ENCODE measurements around the gene SMIM10L2A. TPM values are rescaled to one million over a fixed set of nuclear protein-coding genes. Genes with fewer than 3 reads are reported as not detected.
"Not testable (repeated sequence)": the region's sequence is repeated elsewhere in the genome, so short reads cannot be mapped to it uniquely, and the experiment has no call there.

Gene SMIM10L2A
- total and polyA plus RNA-seq, 9 donors, result 1.6 to 2.8 (median 2.1) TPM

- no peak for DNase-seq
- no peak overlapping the region for H3K4me3 ChIP-seq (ENCODE audit: low read length)
- peaks cover 6% of the 10 kb centered on the region for H3K27me3 ChIP-seq (ENCODE audit: control insufficient read depth, insufficient read depth, low read length)
- no peaks in the 10 kb centered on the region for H3K36me3 ChIP-seq (ENCODE audit: control insufficient read depth, insufficient read depth, low read length)
- WGBS (ENCODE audit: insufficient coverage), result 100% methylated on average over 2 of the region's 12 CpGs
- H3K4me1 ChIP-seq (ENCODE audit: control insufficient read depth, insufficient read depth, low read length), result no peaks in the 10 kb centered on the region
- H3K27ac ChIP-seq (ENCODE audit: low read length), result no peak overlapping the region
- peaks cover 2% of the 10 kb centered on the region for H3K9me3 ChIP-seq (replicated peaks; ENCODE audit: control insufficient read depth, low read depth, low read length)
Observed at GRCh38 chrX:135420831-135421230, 913 bp upstream of the SMIM10L2A start.

DNA sequence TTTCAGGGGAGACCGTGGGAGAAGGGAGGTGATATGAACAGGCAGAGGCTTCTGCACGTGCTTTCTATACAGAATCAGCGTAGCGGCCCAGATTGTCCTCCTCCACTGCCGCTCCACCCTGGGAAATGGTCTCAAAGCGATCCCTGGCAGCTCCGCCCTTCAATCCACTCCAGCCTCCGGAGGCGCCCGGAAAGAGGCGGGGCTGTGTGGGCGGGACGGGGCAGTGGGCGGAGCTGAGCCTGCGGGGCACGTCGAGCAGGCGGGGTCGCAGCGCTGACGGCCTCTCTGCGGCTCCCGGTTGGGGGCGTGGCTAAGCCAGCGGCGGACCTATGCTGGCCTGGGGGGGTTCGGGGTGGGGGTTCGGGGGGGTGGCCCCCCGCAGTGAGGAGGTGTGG is 210 bp upstream of the SMIM10L2A start:
- Histone ChIP-seq H3K27ac (ENCODE audit: low read length) (no peak overlapping the region), H3K36me3 (ENCODE audit: control insufficient read depth, insufficient read depth, low read length) (no peaks in the 10 kb centered on the region), H3K4me1 (ENCODE audit: control insufficient read depth, insufficient read depth, low read length) (no peaks in the 10 kb centered on the region), H3K9me3 (replicated peaks; ENCODE audit: control insufficient read depth, low read depth, low read length) (no peaks in the 10 kb centered on the region), H3K4me3 (ENCODE audit: low read length) (peak overlapping the region; percentile 25), H3K27me3 (ENCODE audit: control insufficient read depth, insufficient read depth, low read length) (peaks cover 7% of the 10 kb centered on the region)
- DNase-seq, result peak; percentile 87
- WGBS (ENCODE audit: insufficient coverage), result 41% methylated on average over 8 of the region's 29 CpGs

GRCh38 chrX:135422810-135423168 is 1.0 kb downstream of the SMIM10L2A start:
- not testable (repeated sequence) for H3K36me3 ChIP-seq (ENCODE audit: control insufficient read depth, insufficient read depth, low read length); H3K27me3 ChIP-seq (ENCODE audit: control insufficient read depth, insufficient read depth, low read length); DNase-seq; H3K4me3 ChIP-seq (ENCODE audit: low read length); H3K9me3 ChIP-seq (replicated peaks; ENCODE audit: control insufficient read depth, low read depth, low read length); H3K27ac ChIP-seq (ENCODE audit: low read length); H3K4me1 ChIP-seq (ENCODE audit: control insufficient read depth, insufficient read depth, low read length)
- 89% methylated on average over 3 of the region's 10 CpGs for WGBS (ENCODE audit: insufficient coverage)

DNA sequence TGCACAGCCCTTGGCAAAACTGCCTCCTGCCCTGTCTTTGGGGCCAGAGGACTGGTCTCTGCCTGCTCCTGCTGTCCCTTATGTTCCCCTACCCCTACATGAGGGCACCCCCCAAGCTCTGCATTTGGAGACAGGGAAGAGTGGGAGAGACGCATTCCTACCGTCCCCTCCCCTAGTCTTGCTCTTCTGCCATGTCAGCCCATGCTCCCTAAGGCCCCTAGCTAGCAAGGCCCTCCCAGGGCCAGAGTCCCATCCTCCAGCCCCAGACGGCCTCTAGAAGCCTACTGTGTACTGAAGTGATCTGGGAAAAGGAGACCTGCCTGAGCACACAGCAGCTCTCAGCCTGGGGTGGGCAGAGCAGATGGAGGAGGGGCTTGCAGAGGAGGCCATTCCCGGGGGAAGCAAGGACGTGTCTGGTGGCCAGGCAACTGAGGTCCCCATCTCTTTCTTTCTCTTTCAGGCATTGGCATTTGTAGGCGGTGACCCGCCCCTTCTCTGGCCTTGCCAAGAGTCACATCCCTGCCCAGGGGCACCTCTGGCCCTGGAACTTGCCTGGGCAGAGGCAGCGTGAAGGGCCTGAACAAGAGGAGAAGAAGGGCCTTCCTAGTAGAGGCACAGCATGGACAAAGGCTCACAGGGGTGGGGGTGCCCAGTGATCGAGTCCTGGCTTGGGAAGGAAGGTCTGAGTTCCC is 1.6 kb downstream of the SMIM10L2A start:
- H3K9me3 ChIP-seq (replicated peaks; ENCODE audit: control insufficient read depth, low read depth, low read length); H3K27me3 ChIP-seq (ENCODE audit: control insufficient read depth, insufficient read depth, low read length); H3K27ac ChIP-seq (ENCODE audit: low read length); H3K4me1 ChIP-seq (ENCODE audit: control insufficient read depth, insufficient read depth, low read length); H3K4me3 ChIP-seq (ENCODE audit: low read length); DNase-seq; H3K36me3 ChIP-seq (ENCODE audit: control insufficient read depth, insufficient read depth, low read length): not testable (repeated sequence)
- 70% methylated on average over 4 of the region's 9 CpGs for WGBS (ENCODE audit: insufficient coverage)

- no peak for DNase-seq
- H3K4me3 ChIP-seq (ENCODE audit: low read length), result no peak overlapping the region
- 89% methylated on average over 9 of the region's 9 CpGs for WGBS (ENCODE audit: insufficient coverage)
- H3K9me3 ChIP-seq (replicated peaks; ENCODE audit: control insufficient read depth, low read depth, low read length), result no peaks in the 10 kb centered on the region
- H3K4me1 ChIP-seq (ENCODE audit: control insufficient read depth, insufficient read depth, low read length), result no peaks in the 10 kb centered on the region
- H3K27me3 ChIP-seq (ENCODE audit: control insufficient read depth, insufficient read depth, low read length), result peaks cover 10% of the 10 kb centered on the region
- no peak overlapping the region for H3K27ac ChIP-seq (ENCODE audit: low read length)
- H3K36me3 ChIP-seq (ENCODE audit: control insufficient read depth, insufficient read depth, low read length), result no peaks in the 10 kb centered on the region
Observed at GRCh38 chrX:135424469-135424868, 2.7 kb downstream of the SMIM10L2A start.

DNA sequence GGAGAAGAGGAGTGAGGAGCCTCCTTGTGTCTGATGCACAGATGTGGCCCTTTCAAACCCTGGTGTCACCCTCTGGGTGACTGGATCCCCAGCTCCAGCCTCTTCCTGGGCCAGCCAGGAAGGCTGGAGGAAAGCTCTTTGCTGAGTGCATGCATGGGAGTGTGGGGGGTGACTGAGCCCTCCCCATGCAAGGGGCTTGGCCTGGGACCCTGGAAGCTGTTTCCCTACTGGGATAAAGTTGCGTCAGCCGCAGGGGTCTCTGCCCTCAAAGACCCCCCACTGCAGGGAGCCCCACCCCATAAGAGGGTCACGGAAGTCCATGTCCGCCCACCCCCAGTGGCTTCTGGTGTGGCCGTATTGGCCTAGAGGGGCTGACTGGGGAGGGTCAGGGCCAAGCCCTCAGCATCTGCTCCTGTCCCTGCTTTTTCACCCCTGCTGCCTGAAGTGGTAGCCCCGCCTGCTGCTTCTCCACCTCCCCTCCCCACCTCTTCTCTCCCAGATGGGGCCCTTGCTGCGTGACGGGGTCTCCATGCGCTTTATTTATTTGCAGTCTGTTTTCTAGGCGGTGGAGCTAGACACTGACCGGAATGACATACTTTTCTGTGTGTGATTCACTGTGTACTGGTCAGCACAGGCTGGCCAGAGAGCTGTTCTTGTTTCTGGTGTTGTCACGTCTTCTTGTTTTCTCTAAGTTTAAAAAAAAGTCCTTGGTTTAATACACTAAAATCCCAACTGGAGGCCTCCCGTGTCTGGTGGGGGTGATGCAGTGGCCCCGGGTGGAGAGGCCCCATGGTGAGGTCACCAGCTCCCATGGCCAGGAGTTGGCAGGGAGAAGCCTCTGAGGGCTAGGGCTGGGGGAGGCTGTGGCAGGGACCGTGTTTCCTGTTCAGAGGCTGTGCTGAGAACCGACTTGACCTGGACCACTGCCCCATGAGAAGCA is 3.6 kb downstream of the SMIM10L2A start:
- no peak overlapping the region for H3K27ac ChIP-seq (ENCODE audit: low read length)
- no peak overlapping the region for H3K4me3 ChIP-seq (ENCODE audit: low read length)
- H3K36me3 ChIP-seq (ENCODE audit: control insufficient read depth, insufficient read depth, low read length), result no peaks in the 10 kb centered on the region
- 43% methylated on average over 9 of the region's 16 CpGs for WGBS (ENCODE audit: insufficient coverage)
- H3K9me3 ChIP-seq (replicated peaks; ENCODE audit: control insufficient read depth, low read depth, low read length), result no peaks in the 10 kb centered on the region
- H3K4me1 ChIP-seq (ENCODE audit: control insufficient read depth, insufficient read depth, low read length), result no peaks in the 10 kb centered on the region
- DNase-seq, result peak; percentile 23
- H3K27me3 ChIP-seq (ENCODE audit: control insufficient read depth, insufficient read depth, low read length), result peaks cover 10% of the 10 kb centered on the region

- Histone ChIP-seq H3K27me3 (ENCODE audit: control insufficient read depth, insufficient read depth, low read length) (peaks cover 10% of the 10 kb centered on the region), H3K9me3 (replicated peaks; ENCODE audit: control insufficient read depth, low read depth, low read length) (no peaks in the 10 kb centered on the region), H3K4me3 (ENCODE audit: low read length) (no peak overlapping the region), H3K36me3 (ENCODE audit: control insufficient read depth, insufficient read depth, low read length) (no peaks in the 10 kb centered on the region), H3K4me1 (ENCODE audit: control insufficient read depth, insufficient read depth, low read length) (no peaks in the 10 kb centered on the region), H3K27ac (ENCODE audit: low read length) (no peak overlapping the region)
- no peak for DNase-seq
- WGBS (ENCODE audit: insufficient coverage), result no CpG with 5 or more reads among the region's 1 CpG
Observed at GRCh38 chrX:135429429-135429828, 7.7 kb downstream of the SMIM10L2A start.

DNA sequence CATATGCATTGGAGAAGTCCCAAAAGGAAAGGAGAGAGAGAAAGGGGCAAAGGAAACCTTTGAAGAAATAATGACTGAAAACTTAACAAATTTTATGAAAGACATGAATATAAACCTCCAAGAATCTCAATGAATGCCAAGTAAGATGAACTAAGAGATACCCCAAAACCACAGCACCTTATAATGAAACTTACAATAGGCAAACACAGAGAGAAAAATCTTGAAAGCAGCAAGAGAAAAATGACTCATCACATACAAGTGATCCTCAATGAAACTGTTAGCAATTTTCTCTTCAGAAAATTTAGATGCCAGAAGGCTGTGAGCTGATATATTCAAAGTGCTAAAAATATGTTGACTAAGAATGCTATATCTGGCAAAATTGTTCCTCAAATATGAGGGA is 10.1 kb downstream of the SMIM10L2A start:
- peaks cover 5% of the 10 kb centered on the region for H3K27me3 ChIP-seq (ENCODE audit: control insufficient read depth, insufficient read depth, low read length)
- H3K9me3 ChIP-seq (replicated peaks; ENCODE audit: control insufficient read depth, low read depth, low read length), result no peaks in the 10 kb centered on the region
- DNase-seq, result no peak
- H3K27ac ChIP-seq (ENCODE audit: low read length), result no peak overlapping the region
- no peak overlapping the region for H3K4me3 ChIP-seq (ENCODE audit: low read length)
- H3K4me1 ChIP-seq (ENCODE audit: control insufficient read depth, insufficient read depth, low read length), result no peaks in the 10 kb centered on the region
- no peaks in the 10 kb centered on the region for H3K36me3 ChIP-seq (ENCODE audit: control insufficient read depth, insufficient read depth, low read length)

- Histone ChIP-seq H3K27me3 (ENCODE audit: control insufficient read depth, insufficient read depth, low read length) (peaks cover 5% of the 10 kb centered on the region), H3K27ac (ENCODE audit: low read length) (no peak overlapping the region), H3K4me3 (ENCODE audit: low read length) (no peak overlapping the region), H3K9me3 (replicated peaks; ENCODE audit: control insufficient read depth, low read depth, low read length) (no peaks in the 10 kb centered on the region), H3K4me1 (ENCODE audit: control insufficient read depth, insufficient read depth, low read length) (no peaks in the 10 kb centered on the region), H3K36me3 (ENCODE audit: control insufficient read depth, insufficient read depth, low read length) (no peaks in the 10 kb centered on the region)
- no peak for DNase-seq
- WGBS (ENCODE audit: insufficient coverage), result 53% methylated on average over 10 of the region's 13 CpGs
Observed at GRCh38 chrX:135432453-135432852, 10.7 kb downstream of the SMIM10L2A start.

DNA sequence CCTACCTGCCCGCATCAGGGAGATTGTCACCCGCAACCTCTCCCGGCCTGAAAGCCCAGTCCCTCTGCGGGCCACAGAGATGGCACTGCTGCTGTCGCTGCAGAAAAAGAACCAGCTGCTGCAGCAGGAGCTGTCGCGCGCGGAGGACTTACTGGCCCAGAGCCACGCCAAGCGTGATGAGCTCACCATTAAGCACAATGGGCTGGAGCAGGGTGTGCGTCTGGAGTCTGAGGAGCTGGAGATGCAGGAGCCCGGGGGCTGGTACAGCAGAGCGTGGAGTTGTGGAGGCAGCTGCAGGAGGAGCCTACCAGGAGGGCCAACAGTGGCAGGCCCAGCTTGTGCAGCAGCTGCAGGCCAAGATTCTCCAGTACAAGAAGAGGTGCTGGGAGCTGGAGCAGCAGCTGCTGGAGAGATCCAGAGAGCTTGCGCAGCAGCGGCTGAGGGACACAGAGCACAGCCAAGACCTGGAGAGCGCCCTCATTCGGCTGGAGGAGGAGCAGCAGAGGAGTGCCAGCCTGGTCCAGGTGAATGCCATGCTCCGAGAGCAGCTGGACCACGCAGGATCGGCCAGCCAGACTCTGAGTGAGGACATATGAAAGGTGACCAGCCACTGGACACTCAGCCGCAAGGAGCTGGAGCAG is 11.3 kb downstream of the SMIM10L2A start:
- WGBS (ENCODE audit: insufficient coverage), result 72% methylated on average over 22 of the region's 22 CpGs
- DNase-seq, result peak; percentile 11
- H3K4me3 ChIP-seq (ENCODE audit: low read length), result no peak overlapping the region

More for the DNA sequence above, 11.3 kb downstream of the SMIM10L2A start:
- Histone ChIP-seq H3K4me1 (ENCODE audit: control insufficient read depth, insufficient read depth, low read length) (no peaks in the 10 kb centered on the region), H3K9me3 (replicated peaks; ENCODE audit: control insufficient read depth, low read depth, low read length) (no peaks in the 10 kb centered on the region), H3K27me3 (ENCODE audit: control insufficient read depth, insufficient read depth, low read length) (peaks cover 5% of the 10 kb centered on the region), H3K27ac (ENCODE audit: low read length) (no peak overlapping the region), H3K36me3 (ENCODE audit: control insufficient read depth, insufficient read depth, low read length) (no peaks in the 10 kb centered on the region)
